NCI-H146 (cell line): ENCODE data around the gene TM9SF2.

Experiments used
- DNase-seq: peaks from one replicate; lab custom pipeline; 2025; lab: John Stamatoyannopoulos, UW

Gene TM9SF2

DNA sequence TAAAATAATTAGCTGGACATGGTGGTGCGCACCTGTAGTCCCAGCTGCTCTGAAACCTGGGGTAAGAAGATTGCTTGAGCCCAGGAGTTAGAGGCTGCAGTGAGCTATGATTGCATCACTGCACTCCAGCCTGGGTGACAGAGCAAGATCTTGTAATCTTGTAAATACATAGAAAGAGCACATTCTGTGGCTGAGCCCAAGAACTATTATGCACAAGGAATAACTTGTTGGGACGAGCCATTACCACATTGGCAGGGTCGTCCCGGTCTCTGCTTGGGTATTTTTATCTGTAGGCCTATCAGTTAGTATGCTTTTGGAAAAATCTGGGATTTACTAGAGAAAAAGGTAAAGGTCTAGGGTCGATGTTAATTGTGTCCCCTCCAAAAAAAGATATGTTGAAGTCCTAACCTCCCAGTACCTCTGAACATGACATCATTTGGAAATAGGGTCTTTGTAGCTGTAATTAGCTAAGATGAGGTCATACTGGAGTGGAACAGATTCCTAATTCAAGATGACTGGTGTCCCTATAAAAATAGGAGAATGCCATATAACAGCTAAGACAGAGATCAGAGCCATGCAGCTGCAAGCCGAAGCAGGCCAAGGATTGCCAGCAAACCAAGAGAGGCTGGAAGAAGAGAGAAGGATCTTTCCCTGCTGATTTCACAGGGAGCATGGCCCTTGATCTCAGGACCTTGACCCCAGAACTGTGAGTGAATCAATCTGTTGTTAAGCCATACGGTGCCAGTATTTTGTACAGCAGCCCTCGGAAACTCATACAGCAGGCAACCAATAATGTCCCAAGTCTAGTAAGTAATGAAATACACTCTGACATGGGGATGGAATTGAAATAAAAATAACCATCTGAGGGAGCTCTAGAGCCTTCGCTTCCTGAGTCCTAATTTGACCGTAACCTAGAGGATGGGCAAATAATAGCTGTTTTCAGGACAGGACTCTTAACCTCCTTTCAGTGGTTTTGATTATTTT, 77.0 kb downstream of the TM9SF2 start:
- DNase-seq = no peak

DNA sequence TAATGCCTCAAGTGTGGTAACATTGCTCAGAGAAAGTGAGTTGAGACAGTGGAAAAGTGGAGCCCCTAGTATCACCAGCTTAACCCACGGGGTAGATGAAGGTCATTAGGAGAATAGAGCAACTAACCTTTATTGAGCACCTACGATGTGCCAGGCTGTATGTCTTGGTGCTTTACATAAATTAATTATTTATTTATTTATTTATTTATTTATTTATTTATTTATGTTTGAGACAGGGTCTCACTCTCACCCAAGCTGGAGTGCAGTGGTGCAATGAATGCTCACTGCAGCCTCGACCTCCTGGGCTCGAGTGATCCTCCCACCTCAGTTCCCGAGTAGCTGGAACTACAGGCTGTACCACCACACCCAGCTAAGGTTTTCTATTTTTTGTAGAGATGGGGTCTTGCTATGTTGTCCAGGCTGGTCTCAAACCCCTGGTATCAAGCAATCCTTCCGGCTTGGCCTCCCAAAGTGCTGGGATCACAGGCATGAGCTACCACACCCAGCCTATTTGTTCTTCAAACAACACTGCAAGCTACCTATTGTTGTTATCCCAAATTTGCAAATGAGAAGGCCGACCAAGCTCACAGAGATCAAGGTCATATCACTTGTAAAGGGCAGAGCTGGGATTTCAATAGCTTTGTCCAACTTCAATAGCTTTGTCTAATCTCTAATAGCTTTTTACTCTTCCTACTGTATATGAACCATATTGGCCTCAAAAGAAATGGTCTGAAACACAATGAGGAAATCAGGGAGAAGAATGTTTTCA, 79.4 kb downstream of the TM9SF2 start:
- DNase-seq = no peak

DNA sequence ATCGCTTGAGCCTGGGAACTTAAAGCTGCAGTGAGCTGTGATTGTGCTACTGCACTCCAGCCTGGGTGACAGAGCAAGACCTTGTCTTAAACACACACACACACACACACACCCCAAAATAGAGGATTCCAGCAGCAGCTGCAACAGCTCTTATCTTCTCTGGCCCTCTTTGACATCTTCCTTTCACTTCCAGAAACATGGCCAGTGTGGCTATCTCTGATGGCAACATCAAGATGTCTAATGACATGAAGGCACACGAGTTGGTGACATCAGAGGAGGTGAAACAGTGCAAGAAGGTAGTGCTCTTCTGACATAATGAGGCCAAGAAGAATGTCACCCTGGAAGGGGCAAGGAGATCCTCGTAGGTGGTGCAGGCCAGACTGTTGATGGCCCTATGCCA, 81.2 kb downstream of the TM9SF2 start:
- DNase-seq = no peak

DNA sequence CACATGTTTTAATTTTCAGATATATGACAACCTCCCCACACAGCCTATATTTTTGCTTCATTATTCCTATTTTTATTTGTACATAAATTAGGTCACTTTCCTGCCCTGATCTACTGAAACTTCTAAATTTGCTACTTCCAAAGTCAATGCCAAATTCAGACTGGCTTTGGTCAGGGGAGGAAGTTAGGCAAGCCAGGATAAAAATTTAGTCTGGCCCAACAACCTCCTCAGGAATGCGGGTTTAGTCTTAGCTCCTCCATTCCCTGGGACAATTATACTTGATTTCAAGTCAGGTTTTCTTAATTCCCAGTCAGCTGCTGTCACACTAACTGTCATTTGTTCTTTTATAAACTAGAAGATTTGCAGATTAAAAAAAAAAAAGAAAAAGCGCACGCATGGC, 84.3 kb downstream of the TM9SF2 start:
- DNase-seq = no peak

DNA sequence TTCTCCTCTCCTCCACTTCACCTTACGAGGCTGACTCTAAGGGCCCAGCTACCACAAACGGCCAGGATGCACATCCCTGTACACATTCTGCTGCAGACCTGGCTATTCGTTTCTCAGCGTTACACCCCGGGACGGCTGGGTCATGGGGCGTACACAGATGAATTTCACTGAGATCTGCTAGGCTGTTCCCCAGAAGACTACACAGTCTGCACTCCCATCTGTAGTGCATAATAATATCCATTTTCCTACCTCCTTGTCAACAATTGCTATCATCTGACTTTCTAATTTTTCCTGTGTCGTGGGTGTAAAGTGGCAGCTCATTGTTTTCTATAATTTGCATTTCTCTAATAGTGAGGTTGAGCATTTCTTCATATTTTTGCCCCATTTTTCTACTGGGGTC, 85.7 kb downstream of the TM9SF2 start:
- DNase-seq = no peak

DNA sequence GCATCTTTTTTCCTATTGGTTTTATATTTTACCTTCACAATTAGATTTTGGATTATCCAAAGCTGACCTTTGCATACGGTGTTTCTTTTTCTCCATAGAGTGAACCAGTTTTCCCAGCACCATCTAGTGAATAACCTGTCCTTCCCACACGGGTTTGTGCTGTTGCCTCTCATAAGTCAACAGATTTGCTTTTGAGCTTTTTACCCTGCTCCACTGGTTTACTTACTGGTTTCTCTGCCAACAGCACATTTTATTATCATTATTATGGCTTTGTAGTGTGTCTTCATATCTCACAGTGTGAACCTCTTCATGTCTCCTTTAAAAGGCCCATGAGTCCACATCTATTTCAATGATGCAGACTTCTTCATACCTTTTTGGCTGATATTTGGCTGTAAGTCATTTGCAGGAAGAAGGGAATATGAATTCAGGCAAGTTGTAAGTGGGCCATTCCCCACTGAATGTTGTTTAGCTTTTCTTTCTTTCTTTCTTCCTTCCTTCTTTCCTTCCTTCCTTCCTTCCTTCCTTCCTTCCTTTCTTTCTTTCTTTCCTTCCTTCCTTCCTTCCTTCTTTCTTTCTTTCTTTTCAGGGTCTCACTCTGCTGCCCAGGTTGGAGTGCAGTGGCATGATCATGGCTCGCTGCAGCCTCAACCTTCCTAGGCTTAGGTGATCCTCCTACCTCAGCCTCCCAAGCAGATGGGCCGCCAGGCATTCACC, 86.8 kb downstream of the TM9SF2 start:
- no peak for DNase-seq

DNA sequence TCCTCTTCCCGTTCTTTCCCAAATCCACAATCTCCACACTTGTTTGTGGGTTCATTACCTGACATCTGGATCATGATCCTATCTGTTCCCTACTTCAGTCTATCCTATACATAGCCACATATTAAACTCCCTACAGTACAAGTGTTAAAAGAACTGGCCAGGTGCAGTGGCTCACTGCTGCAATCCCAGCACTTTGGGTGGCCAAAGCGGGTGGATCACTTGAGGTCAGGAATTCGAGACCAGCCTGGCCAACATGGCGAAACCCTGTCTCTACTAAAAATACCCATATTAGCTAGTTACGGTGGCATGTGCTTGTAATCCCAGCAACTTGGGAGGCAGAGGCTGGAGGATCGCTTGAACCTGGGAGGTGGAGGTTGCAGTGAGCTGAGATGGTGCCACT, 88.3 kb downstream of the TM9SF2 start:
- no peak for DNase-seq

DNA sequence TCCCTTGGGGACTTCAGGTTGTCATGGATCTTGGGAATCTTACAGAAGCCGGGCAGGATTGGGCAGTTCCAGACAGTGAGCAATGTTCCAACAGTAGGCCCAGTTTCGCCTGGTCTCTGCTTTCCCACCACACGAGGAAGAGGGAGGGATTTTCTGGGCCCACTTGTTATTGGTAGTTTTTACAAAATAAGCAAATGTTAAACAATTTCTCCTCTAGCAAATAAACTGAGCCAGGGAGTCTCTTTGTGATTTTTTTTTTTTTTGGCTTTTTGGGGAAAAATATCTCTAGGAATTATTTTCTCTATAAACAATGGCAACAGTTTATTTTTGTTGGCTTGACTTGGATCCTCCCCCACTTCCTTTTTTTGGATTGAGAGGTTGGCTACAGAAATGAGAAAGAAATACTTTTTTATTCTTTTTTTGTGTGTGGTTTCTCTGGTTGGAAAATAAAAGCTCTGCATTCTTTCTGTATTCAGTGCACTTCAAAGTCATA, 89.3 kb downstream of the TM9SF2 start:
- DNase-seq = no peak

DNA sequence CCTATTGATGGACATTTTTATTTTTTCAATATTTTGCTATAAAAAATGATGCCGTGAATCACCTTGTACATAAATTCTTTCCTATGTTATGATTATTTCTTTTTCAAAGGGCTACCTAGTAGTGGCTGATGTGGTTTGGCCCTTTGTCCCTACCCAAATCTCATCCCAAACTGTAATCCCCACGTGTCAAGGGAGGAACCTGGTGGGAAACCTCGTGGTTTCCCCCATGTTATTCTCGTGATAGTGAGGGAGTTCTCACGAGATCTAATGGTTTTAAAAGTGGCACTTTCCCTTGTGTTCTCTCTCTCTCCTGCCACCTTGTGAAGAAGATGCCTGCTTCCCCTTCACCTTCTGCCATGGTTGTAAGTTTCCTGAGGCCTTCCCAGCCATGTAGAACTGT, 94.9 kb downstream of the TM9SF2 start:
- DNase-seq = no peak

DNA sequence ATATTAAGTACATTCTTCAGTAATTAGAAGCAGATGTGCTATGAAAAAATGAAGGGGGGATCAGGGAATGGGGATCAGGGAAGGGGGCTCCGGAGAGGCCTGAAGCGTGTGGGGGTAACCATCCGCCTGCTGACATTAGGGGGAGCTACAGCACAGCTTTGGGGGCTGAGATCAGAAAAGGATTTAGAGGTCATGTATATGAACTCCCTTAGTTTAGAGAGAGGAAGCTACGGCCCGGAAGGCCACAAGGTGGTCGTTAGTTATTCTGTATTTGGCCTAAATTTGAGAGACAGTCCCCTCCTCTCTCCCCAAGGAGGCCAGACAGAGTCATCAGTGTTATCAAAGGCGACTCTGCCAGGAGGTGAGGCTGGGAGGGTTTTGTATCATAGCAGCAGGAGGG, 99.0 kb downstream of the TM9SF2 start:
- no peak for DNase-seq

DNA sequence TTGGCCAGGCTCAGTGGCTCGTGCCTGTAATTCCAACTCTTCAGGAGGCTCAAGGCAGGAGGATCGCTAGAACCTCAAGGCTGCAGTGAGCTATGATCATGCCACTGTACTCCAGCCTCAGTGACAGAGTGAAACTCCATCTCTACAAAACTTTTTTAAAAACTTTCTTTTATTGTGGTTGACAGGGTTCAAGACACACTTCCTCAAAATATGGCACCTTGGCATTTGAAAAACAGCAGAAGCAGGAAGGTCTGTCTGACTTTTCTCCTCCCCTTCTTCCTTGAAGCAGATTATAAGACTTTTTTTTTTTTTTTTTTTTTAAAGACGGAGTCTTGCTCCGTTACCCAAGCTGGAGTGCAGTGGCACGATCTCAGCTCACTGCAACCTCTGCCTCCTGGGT, 100.3 kb downstream of the TM9SF2 start:
- DNase-seq = no peak

DNA sequence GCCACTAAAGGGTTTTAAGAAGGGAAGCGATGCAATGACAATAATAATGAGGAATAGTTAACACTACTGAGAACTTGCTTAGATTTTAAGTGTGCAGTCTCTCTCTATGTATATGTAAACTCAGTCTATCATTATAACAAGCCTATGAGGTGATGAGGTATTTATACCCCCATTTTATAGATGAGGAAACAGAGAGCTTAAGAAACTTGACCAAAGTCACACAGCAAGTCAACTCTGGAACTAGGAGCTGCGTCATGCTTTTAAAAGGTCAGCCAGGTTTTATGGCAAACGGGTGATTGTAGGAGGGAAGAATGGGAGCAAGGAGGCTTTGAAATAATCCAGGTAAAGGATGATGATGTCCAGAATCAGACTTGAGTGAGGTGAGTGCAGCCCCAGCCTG, 103.4 kb downstream of the TM9SF2 start:
- DNase-seq = no peak

DNA sequence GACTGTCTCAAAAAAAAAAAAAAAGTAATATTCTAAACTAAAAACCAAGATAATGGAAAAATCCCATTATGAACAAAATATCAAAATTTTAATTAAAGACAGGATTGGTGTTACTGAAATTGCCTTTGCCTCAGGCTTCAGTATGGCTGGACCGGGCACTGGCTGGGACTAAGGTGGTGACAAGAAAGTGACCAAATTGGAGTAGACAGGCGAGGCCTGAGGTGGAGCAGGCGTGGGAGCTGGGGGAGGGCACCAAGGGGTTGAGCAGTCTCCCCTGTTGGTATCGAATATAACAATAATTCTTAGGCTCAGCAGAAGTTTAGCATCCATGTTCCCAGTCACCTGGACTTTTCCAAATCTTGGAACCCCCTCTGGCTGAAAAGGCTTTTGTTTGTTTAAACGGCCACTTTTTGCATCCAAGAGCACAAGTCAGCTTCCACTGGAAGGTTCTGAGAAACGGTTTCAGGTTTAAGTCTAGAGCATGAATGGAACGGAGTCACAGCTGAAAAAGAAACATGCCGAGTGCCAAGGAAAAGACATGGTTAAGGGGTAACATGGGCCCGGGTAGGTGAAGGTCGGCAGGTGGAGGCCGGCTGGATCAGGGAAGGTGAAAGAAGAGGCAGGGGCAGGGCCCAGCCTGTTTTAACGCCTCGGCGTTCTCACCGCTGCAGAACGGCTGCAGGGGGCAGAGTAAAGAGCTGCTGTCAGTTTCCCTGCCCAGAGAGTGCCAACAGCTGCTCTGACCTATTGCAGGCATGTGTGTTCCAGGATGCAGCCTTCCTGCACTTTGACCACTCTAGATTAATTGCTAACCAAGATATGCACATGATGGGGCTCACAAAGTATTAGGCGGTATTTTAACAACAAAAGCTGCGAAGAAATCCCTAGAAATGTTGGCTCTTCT, 104.4 kb downstream of the TM9SF2 start:
- DNase-seq = peak; percentile 69

DNA sequence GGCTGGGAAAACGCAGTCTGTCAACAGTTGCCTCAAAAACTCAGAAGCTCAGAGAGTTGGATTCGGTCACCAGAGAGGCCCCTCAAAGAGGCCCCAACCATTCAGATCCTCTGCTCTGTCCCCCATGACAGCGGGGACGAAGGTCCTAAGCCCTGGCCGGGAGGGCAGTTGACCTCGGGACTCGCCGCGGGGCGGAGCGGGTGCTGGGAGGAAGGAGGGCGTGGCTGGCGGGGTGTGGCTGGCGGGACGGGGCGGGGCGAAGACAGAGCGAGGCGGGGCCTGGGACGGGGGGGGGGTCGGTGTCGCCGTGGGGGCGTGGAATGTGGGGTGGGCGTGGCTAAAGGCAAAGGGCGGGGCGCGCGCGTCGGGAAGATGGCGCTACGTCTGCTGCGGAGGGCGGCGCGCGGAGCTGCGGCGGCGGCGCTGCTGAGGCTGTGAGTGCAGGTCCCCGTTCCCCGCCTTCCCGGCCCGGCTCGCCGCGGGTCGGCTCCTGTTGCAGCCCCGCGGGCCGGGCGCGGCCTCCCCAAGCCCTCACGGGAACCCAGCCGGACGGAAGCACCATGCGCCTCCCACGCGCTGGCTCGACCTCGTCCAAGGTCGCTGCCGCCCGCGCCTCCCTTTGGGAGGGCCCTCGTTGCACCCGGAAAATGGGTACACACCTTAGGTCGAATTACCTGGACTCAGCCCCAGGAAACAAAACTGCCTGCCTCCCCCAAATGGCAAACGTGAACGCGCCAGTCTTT, 105.2 kb downstream of the TM9SF2 start, which contains the start of gene CLYBL:
CLYBL (plus strand) TSS at position 367 of the 743 bp plus-strand sequence.
- peak; percentile 95 for DNase-seq

DNA sequence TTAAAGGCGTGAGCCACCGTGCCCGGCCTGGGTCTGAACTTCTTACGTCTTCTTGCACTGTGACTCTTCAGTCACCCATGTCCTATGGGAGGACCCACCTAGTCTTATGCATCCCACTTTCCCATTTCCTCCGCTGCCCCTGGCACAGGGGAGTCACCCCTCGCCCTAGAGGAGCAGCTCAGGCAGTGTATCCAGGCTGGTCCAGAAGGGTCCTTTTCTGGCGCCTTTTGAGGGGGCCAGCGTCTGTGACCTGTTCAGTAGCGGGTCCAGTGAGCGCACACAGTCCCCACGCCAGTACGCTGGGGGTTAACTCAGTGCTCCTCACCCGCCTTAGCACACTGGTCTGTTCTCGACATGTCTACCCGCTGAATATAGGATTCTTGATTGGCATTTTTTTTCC, 107.1 kb downstream of the TM9SF2 start:
- no peak for DNase-seq

DNA sequence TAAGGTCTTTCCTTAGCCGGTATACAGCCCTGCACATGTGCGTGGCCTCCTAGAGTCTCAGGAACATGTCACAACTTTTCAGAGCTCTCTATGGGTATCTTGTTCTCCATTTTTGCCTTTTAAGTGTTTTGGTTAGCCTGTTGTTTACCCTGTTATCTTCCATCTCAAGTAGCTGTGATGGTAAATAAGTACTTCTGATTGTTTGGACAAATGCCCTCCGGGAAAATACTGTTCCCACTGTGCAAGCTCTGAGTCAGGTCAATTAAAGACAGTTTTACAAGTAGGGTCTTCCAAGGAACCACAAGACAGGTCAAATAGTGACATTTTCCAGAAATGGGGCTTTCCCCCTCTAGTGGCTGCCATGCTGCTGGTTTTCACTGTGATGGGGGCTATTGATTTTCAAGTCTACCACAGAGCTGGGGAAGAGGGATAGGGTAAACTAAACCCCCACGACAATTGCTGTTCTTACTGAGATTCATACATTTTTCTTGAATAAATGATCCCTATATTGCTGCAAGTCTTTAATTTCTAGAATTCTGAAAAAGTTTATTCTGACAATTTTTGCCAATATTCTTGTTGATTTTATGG, 109.5 kb downstream of the TM9SF2 start:
- peak; percentile 40 for DNase-seq
